HG03066 (cell line): ENCODE data around the gene CELF6.
"Not testable (repeated sequence)": the region's sequence is repeated elsewhere in the genome, so short reads cannot be mapped to it uniquely, and the experiment has no call there.

Source experiments
- ATAC-seq: cut with Tn5 transposase; IDR thresholded peaks from one replicate; pipeline ENCODE4 v1.9.1; 2021; ENCODE audit warnings: low read depth; ENCODE audit not compliant: unreplicated experiment

Gene CELF6

DNA sequence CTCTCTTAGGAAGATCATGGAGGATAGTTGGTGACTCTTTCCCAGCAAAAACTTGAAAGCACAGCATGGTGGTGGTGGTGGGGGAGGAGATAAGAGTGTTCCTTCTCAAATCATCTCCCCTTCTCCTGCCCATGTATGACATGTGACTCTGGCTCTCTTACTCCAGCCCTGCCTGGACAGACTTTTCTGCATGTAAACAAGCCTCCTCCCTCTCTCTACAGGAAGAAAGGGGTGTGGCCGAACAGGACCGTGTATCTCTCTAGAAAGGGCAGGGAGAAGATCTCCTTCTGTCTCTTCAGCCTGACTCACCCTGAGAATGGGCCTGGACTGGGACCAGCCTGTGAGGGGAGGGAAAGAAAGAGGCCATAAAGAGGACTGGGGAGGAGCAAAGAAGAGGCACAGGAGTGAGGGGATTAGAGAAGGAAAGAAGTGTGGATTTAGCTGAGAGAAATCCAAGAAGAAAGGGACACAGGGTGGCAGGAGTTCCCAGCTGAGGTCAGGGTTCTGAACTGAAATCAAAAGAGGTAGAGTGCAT, 1.5 kb downstream of the CELF6 start:
- no peak for ATAC-seq

DNA sequence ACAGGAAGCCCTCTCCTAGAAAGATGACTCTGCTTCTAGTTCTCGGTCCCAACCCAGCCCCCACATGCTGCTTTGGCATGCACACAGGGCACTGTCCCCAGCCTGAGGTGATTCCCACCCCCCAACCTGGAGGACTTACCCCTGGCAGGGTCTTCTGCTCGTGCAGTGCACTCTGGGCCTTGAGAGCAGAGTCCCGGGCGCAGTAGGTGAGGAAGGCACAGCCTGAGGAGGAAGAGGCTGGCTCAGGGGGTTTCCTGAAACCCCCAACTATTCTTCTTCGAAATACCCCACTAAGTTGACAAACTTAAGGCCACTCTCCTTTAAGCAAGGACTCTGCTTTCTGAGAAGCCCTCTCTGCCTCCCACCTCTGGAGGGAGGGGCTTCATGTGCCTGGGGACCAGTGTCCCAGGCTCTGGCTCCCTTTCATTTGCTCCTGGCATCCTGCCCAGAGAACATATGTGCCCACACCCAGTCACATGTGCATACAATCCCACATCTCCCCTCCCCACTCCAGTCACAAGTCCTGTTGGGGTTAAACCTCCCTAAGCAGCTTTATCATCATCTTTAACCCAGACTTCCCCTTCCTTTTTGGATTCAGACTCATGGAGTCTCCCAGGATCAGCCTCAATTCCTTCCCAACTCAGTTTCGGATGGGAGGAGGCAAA, 4.1 kb downstream of the CELF6 start:
- ATAC-seq: no peak

DNA sequence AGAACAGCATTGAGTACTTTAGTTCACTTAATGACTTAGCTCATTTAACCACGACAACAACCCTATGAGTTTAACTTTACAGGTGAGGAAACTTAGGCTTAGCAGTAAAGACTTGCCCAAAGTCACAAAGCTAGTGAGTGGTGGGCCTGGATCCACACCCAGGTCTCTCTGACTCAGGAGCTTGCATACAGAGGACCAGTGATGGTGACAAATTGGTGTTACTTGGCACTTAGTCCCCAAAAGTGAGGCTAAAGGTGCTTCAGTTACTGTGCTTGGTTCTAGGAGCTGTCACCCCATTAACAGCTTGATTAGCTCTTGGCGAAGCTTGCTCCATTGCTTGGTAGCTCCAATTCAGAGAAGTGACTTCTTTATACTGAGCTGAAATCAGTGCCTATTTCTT, 6.1 kb downstream of the CELF6 start:
- no peak for ATAC-seq

DNA sequence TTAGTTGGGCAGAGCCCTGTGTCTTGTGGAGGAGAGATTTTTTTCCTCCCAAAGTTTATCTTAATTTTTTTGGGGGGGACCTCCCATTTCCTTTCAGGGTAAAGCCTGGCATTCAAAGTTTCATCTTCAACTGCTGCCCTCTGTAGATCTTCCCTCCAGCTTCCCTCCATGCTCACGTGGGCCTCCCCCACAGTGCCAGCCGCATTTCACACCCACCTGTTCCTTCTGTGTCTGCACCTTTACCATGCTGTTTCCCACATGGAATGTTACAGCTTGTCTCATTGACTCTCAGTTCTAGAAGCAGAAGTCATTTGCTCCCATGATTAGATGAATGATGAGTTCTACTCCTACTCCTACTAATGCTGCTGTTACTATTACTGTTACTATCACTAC, 6.5 kb downstream of the CELF6 start:
- no peak for ATAC-seq

- no peak for ATAC-seq
Measured at GRCh38 chr15:72312605-72313447, 7.1 kb downstream of the CELF6 start.

- no peak for ATAC-seq
Measured at GRCh38 chr15:72307026-72307425, 12.9 kb downstream of the CELF6 start.

DNA sequence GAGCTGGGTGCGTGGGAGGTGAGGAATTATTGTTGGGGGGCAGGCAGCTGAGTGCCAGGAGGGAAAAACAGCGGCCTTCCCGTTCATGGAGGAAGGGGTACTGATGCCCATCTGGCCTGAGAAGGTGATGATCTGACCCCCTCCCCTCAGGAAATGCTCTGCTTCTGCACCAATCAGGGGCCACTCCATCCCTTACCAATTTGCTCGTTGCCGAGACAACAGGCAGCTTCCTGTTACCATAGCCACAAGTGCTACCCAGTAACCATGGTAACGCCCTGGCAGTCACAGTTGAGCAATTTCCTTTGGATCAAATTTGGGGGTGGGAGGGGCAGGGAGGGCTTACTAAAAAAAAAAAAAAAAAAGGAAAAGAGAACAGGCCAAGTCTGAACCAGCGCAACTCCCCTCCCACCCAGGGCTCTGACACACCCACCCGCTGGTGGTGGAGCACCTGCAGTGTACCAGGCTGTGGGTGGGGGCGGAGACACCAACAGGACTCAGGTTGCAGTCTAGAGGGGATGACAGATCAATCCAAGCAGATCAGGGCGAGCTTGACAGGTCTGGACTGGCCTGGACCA, 13.7 kb downstream of the CELF6 start:
- no peak for ATAC-seq

GRCh38 chr15:72304596-72304995, 15.4 kb downstream of the CELF6 start:
- ATAC-seq: no peak

- ATAC-seq: no peak
Measured at GRCh38 chr15:72302955-72303354, 17.0 kb downstream of the CELF6 start.

DNA sequence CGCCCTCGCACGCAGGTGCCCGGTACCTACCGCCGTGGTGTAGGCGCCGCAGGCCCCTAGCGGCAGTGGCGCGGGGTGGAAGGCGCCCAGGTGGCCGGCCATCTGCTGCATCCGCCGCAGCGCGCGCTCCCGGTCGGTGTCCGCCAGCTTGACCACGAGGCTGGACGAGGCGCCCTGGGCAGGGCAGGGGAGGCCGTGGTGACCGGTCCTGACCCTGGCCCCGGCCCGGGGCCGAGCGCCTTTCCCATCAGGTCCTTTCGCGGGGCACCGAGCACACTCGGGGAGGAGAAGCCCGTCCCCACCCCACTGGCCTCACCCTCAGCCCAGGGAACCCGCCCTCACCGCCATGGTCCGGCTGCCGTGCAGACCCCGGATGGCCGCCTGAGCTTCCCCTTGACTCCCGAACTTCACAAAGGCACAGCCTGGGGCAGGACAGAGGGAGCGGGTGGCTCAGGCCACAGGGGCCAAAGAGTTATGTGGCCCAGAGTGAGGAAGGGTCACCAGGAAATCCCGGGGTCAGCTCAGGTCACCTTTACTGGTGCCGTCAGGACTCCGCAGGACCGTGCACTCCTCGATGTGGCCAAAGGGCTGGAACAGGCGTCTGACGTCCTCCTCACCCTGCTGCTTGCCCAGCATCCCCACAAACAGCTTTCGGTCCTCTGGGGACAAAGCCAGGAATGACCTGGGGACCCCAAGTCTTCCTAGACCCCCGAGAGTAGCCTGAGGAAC, 30.2 kb downstream of the CELF6 start:
- ATAC-seq: no peak

- no peak for ATAC-seq
Measured at GRCh38 chr15:72288796-72289596, 31.0 kb downstream of the CELF6 start.

GRCh38 chr15:72285927-72286516, 33.9 kb downstream of the CELF6 start:
- no peak for ATAC-seq

GRCh38 chr15:72285402-72285801, 34.6 kb downstream of the CELF6 start:
- ATAC-seq: no peak

- ATAC-seq: no peak
Measured at GRCh38 chr15:72284781-72285180, 35.2 kb downstream of the CELF6 start.

DNA sequence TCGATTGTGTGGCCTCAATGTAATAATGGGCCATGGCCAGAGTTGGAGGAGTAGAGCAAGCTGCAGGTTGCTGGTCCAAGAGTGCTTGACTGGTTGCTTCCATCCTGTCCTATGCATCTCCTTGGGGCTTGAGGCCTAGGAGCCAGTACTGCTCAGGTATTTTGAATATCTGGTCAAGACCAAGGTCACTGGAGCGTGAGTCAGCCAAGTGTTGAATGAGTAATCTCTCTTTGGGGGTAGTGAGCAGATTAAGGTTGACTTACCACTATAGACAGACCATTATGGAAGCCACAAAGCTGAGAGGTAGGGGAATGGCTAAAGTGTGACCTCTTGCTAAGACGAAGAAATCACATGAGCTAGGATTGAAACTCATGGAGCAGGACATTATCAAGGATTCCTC, 38.2 kb downstream of the CELF6 start:
- ATAC-seq: no peak

DNA sequence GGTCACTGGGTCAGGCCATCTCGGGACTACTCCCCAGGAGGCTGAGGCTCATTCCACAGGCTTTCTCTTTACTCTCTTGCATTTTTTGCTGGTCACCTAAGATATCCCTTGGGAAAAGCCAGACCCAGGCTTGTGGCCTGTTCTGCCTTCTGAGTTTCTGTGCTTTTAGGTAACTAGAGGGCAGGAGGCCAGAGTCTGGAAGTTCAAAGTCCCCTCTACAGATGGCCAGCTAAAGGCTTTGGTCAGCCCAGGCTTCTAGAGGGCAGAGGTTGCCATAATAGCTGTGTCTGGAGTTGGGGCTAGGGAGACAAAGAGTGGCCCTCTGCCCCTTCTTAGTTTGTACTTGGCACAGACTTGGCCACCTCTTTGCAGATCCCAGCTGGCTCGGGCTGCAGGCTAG, 39.2 kb downstream of the CELF6 start:
- no peak for ATAC-seq

DNA sequence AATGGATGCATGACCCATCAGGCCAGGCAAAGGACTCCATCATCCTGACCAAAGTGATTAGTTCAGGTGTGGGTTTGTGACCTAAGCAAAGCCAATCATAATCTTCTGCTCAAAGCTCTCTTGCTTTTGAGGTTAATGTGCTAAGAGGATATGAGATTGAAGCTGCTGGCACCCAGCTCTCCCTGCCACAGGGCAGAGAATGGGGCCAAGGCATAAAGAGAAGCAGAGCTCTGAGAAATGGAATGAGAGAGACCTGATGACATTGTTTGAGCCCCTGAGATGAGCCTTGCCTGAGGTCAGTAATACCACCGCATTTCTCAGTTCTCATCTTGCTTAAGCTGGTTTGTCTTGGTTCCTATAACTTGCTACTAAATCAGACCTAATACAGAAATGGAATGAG, 41.2 kb downstream of the CELF6 start:
- no peak for ATAC-seq

DNA sequence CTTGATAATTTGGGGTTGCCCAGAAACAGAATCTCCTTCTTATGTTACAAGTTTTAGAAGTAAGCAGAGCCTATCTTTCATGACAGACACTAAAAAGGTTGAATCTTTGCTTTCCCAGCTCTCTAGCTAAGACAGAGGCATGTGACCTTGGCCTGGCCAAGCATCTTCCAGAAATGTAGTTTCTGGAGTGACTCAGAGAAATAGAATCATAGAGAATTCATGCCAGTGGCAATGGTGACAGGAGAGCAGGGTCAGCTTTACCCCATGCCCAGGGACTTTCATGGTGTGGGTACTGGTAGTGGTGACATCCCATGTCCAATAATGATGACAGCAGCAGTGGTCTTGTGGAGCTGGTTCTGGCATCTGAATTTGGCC, 43.6 kb downstream of the CELF6 start:
- ATAC-seq: no peak

- ATAC-seq: not testable (repeated sequence)
Measured at GRCh38 chr15:72275635-72276325, 44.2 kb downstream of the CELF6 start.
